Fibroblast of peridontal ligament (primary cell): ENCODE data around the gene LRP11.
"Not testable (repeated sequence)": the region's sequence is repeated elsewhere in the genome, so short reads cannot be mapped to it uniquely, and the experiment has no call there.

Experiments
- DNase-seq: peaks from one replicate; pipeline ENCODE4 v3.0.0-alpha.2; 2010; ENCODE audit errors: extremely low read depth

Gene LRP11

GRCh38 chr6:149848343-149848742 is 15.8 kb downstream of the LRP11 start:
- not testable (repeated sequence) for DNase-seq

- DNase-seq: no peak
These were observed 16.3 kb downstream of the LRP11 start for GRCh38 chr6:149847939-149848267.

- peak; percentile 69 for DNase-seq
These were observed 17.8 kb downstream of the LRP11 start for GRCh38 chr6:149846321-149846720.

- no peak for DNase-seq
These were observed 18.6 kb downstream of the LRP11 start for GRCh38 chr6:149845549-149845948.

DNA sequence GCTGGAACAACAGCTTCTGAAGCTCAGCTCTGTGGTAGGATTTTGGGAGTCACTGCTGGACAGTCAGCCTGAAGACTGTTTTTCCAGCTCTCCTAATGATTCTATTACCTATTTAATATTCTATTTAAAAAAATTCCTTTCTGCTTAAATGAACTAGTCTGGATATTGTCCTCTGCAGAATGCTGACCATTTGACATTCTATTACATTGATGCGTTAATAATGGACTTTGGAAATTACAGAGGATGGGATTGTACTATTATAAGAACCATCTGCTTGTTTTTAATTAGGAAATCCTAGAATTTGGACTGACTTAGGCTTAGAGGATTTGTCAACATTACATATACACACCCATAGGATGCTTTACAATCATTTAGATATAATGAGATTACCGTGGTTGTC is 19.7 kb downstream of the LRP11 start:
- no peak for DNase-seq

DNA sequence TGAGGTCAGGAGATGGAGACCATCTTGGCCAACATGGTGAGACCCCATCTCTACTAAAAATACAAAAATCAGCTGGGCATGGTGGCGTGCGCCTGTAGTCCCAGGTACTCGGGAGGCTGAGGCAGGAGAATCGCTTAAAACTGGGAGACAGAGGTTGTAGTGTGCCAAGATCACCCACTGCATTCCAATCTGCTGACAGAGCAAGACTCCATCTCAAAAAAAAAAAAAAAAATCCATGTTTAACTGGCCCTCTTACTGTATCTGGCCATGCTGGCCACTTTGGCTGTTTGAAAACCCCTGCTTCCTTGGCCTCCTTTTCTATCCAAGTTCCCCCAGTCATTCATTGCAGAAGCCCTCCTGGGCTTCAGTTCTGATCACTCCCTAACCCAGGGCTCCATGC is 20.1 kb downstream of the LRP11 start:
- DNase-seq: not testable (repeated sequence)

- DNase-seq: no peak
These were observed 21.0 kb downstream of the LRP11 start for GRCh38 chr6:149843051-149843633.

GRCh38 chr6:149842331-149842730 is 21.8 kb downstream of the LRP11 start:
- DNase-seq: no peak

DNA sequence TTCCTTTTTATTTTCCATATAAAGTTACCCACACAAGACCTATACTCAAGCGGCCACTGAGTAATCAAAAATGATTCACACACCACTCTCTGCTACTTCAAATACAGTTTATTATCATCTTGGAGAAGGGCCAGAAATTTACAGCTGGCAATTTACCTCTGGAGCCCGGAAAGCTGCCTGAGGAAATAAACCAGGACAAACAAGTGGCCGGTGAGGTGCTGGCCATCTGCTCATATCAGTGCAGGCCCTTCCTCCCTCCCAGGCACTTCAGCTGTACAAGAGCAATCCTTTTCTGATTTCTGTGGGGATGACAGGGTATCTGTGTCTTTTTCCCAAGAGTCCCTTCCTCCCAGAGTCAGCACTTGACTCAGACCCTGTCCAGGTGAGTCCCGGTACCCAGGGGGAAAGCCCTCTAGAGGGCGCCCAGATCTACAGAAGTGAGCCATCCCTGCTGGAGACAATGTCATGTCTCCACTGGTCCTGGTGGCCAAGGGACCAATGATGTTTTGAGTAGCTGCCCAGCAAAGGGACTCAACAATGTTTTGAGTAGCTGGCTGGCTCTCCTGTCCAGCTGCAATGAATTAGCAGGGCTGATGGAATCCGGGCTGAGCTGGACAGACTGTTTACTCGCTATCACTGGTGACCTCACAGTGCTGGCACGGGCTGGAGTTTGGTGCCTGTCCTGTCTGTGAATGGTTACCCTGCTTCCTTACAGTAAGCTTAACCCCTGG is 23.6 kb downstream of the LRP11 start:
- DNase-seq: peak; percentile 93

GRCh38 chr6:149834513-149835481 is 29.4 kb downstream of the LRP11 start:
- DNase-seq: peak; percentile 89

DNA sequence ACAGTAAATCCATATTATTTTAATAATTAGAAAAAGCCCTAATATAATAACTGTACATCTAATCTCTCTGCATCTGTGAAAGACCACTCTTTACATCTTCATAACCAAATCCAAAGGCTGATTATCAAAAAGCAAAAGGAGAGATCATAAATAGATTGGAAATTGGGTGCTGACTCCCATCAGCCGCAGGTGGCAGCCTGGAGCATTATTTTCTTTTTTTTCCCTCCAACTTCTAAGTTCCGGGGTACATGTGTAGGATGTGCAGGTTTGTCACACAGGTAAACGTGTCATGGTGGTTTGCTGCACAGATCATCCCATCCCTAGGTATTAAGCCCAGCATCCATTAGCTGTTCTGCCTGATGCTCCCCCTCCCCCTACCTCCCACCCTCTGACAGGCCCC is 30.5 kb downstream of the LRP11 start:
- no peak for DNase-seq

DNA sequence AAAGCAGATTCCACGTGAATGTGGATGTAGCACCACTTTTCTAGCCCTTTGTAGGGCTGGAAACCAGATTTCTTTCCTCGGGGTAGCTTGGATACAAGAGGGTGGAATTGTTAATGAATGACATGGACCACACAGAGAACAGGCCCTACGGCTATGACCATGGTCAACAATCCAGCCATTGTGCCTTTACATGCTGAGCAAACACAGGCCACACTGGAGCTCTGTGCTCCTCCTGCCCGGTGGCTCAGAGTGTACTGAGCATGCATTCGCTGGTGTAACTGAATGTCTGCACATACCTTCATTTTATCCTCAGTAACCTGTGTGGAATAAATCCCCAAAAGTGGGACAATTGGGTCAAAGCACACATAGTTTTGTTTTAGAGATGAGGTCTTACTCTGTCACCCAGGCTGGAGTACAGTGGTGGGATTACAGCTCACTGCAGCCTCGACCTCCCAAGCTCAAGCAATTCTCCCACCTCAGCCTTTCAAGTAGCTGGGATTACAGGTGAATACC is 32.8 kb downstream of the LRP11 start:
- no peak for DNase-seq

GRCh38 chr6:149830731-149831307 is 33.3 kb downstream of the LRP11 start:
- DNase-seq: peak; percentile 97

GRCh38 chr6:149825292-149825691 is 38.9 kb downstream of the LRP11 start:
- no peak for DNase-seq

- no peak for DNase-seq
These were observed 41.1 kb downstream of the LRP11 start for GRCh38 chr6:149823013-149823412.

GRCh38 chr6:149821492-149821891 is 42.7 kb downstream of the LRP11 start:
- DNase-seq: no peak

DNA sequence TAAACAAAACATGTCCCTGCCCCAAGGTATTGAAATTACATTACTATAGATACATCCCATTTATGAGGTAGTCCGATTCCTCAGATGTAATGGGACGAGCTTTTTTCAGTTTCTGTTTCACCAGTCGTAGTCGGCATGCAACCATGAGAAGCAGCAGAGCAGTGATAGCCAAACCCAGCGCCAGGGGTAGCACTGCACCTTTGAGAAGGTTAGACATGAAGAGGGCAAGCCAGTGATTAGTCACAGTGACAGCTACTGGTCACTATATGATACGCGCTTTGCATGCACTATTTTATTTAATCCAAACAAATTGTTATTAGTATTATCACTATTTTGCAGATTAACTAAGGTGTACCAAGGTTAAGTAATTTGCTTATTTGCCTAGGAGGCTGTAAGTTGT is 43.7 kb downstream of the LRP11 start:
- no peak for DNase-seq

DNA sequence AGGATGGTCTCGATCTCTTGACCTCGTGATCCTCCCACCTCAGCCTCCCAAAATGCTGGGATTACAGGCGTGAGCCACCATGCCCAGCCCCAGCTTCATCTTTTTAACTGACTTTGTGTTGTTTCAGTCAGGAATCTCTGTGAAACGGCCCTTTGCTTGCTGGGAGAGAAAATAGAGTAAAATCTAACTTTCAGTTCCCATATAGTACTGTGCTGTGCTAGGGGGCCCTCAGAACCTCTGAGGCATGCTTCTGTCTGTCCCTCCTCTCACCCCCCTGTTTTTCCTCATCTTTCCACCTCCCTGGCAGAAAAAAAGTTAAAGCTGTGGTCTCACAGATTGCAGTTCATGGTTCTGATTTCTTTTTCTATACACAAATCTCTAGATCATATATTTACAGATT is 48.4 kb downstream of the LRP11 start:
- DNase-seq: no peak

GRCh38 chr6:149813351-149813750 is 50.8 kb downstream of the LRP11 start:
- no peak for DNase-seq

GRCh38 chr6:149809798-149810197 is 54.4 kb downstream of the LRP11 start:
- DNase-seq: no peak

GRCh38 chr6:149806127-149806526 is 58.0 kb downstream of the LRP11 start:
- DNase-seq: no peak

GRCh38 chr6:149783551-149783950 is 80.6 kb downstream of the LRP11 start:
- DNase-seq: no peak
